PC-3 (cell line): ENCODE measurements around the gene FKBP14. TPM values are rescaled to one million over a fixed set of nuclear protein-coding genes. Genes with fewer than 3 reads are reported as not detected.

Experiments used
- ATAC-seq: fragments of 200-7000 bp; cut with Tn5 transposase; 2 replicates; pipeline ENCODE4 v1.9.1; 2020; ENCODE audit warnings: mild to moderate bottlenecking, moderate library complexity
- BruUV-seq: library from RNA; stranded (reverse); fragments of 400-500 nt; replicated peaks from 2 replicates; lab custom pipeline; 2021; lab: Mats Ljungman, UMichigan
- CTCF ChIA-PET: fragments of 300-600 bp; sonication (Branson Sonifier 250); formaldehyde crosslinking; loops from one replicate; lab custom pipeline; 2022; ENCODE audit warnings: antibody characterized with exemption; lab: Charles Lee
- POLR2A ChIA-PET: fragments of 300-600 bp; sonication (Branson Sonifier 250); formaldehyde crosslinking; loops from one replicate; lab custom pipeline; 2022; ENCODE audit warnings: antibody characterized with exemption; ENCODE audit not compliant: unreplicated experiment; lab: Charles Lee
- DNase-seq: peaks from one replicate; pipeline ENCODE4 v3.0.0-alpha.2; 2015
- H2AFZ ChIP-seq: fragments of 300-600 bp; sonication (generic); 2 replicates; pipeline ENCODE4 v1.6.0; 2016; ENCODE audit warnings: antibody characterized with exemption, low read length
- H3F3A ChIP-seq: fragments of 300-600 bp; sonication (generic); one replicate; pipeline ENCODE4 v1.6.0; 2017; ENCODE audit warnings: antibody characterized with exemption, low read length, control low read depth, mild to moderate bottlenecking; ENCODE audit not compliant: unreplicated experiment
- H3K27ac ChIP-seq: fragments of 300-600 bp; sonication (generic); 2 replicates; pipeline ENCODE4 v1.5.1; 2016; ENCODE audit warnings: mild to moderate bottlenecking, low read length
- H3K27me3 ChIP-seq: fragments of 300-600 bp; sonication (generic); 2 replicates; pipeline ENCODE4 v1.6.1; 2016; ENCODE audit warnings: low read length, mixed read lengths
- H3K36me3 ChIP-seq: fragments of 300-600 bp; sonication (generic); 2 replicates; pipeline ENCODE4 v1.6.1; 2016; ENCODE audit warnings: low read depth, mixed run types, low read length, mixed read lengths
- H3K4me1 ChIP-seq: fragments of 300-600 bp; sonication (generic); 2 replicates; pipeline ENCODE4 v1.5.1; 2016; ENCODE audit warnings: low read length; ENCODE audit not compliant: insufficient read depth
- H3K4me2 ChIP-seq: fragments of 300-600 bp; sonication (generic); 2 replicates; pipeline ENCODE4 v1.6.0; 2016; ENCODE audit warnings: low read length
- H3K4me3 ChIP-seq: fragments of 300-600 bp; sonication (generic); 2 replicates; pipeline ENCODE4 v1.5.1; 2016; ENCODE audit warnings: mild to moderate bottlenecking, low read length, mixed read lengths
- H3K79me2 ChIP-seq: fragments of 300-600 bp; sonication (generic); 2 replicates; pipeline ENCODE4 v1.6.1; 2017; ENCODE audit warnings: low read length, mixed read lengths
- H3K9ac ChIP-seq: fragments of 300-600 bp; sonication (generic); 2 replicates; pipeline ENCODE4 v1.6.0; 2016; ENCODE audit warnings: mild to moderate bottlenecking, low read length
- H3K9me2 ChIP-seq: fragments of 300-600 bp; sonication (generic); replicated peaks from 2 replicates; pipeline ENCODE4 v1.6.1; 2016; ENCODE audit warnings: mixed run types, low read length, mixed read lengths
- H3K9me3 ChIP-seq: fragments of 300-600 bp; sonication (generic); 2 replicates; pipeline ENCODE4 v1.6.1; 2016; ENCODE audit warnings: low read length, mixed read lengths
- H4K20me1 ChIP-seq: fragments of 300-600 bp; sonication (generic); 2 replicates; pipeline ENCODE4 v1.6.1; 2016; ENCODE audit warnings: low read length, mixed read lengths
- EZH2 ChIP-seq: fragments of 300-600 bp; sonication (generic); IDR thresholded peaks from one replicate; pipeline ENCODE4 v1.6.1; 2017; ENCODE audit warnings: antibody characterized with exemption, mild to moderate bottlenecking, low read length; ENCODE audit not compliant: unreplicated experiment
- EZH2phosphoT487 ChIP-seq: fragments of 300-600 bp; sonication (generic); IDR thresholded peaks from 2 replicates; pipeline ENCODE4 v1.6.1; 2018; ENCODE audit warnings: mild to moderate bottlenecking, antibody characterized with exemption, low read length, borderline replicate concordance
- intact Hi-C: fragments of 100-400 bp; cut with micrococcal nuclease; formaldehyde crosslinking; loops from 2 replicates; pipeline ENCODE4 v1.9.0; 2023
- total RNA-seq: library from RNA; depleted of rRNA; stranded (reverse); fragments of >200 nt; gene quantifications from 2 replicates; pipeline ENCODE4 v1.2.3, GENCODE V29; 2014
- TF ChIP-seq, protein P1 (sequence below): fragments of 300-600 bp; sonication (generic); conservative IDR thresholded peaks from 2 replicates; pipeline ENCODE4 v1.5.1; 2017; ENCODE audit warnings: antibody characterized with exemption, low read depth, mild to moderate bottlenecking, low read length

Gene FKBP14
- total RNA-seq, 1 experiment from 2014 or later = 9.0 TPM

DNA sequence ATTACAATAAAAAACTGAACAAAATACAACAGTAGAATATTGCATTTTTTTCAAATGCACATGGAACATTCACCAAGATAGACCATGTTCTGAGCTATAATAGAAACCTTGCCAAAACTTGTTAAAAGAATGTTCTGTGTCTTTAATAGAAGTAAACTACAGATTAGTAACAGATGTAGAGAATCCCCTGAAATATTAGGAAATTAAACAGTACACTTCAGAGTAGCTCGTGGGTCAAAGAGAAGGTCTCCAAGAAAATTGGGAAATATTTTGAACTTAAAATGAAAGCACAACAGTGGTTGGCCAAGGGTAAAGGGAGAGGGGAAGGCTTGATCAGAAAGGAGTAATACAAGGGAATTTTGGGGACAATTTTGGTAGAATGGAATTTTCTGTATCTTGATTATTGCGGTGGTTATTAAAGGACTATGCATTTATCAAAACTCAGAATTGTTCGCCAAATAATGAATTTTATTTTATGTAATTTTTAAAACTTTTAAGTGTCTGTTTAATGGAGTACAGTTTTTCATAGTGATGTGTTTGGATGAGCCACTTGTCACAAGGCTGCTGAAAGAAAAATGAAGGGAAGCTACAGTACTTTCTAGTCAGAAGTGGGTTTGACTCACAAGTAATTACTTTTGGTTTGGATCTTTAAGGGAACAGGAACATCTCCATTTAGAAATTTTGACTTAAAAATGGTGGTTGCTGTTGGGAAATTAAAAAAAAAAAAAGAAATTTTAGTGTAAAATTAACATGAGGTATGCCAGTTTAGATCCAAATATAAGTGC is 11.9 kb upstream of the FKBP14 start:
- H3K9me2 ChIP-seq = no peaks in the 10 kb centered on the region
- TF ChIP-seq EZH2 (no peak), EZH2phosphoT487 (no peak)
- TF ChIP-seq, protein P1, sequence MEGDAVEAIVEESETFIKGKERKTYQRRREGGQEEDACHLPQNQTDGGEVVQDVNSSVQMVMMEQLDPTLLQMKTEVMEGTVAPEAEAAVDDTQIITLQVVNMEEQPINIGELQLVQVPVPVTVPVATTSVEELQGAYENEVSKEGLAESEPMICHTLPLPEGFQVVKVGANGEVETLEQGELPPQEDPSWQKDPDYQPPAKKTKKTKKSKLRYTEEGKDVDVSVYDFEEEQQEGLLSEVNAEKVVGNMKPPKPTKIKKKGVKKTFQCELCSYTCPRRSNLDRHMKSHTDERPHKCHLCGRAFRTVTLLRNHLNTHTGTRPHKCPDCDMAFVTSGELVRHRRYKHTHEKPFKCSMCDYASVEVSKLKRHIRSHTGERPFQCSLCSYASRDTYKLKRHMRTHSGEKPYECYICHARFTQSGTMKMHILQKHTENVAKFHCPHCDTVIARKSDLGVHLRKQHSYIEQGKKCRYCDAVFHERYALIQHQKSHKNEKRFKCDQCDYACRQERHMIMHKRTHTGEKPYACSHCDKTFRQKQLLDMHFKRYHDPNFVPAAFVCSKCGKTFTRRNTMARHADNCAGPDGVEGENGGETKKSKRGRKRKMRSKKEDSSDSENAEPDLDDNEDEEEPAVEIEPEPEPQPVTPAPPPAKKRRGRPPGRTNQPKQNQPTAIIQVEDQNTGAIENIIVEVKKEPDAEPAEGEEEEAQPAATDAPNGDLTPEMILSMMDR = no peak
- DNase-seq = no peak
- no TSS peak for BruUV-seq
- POLR2A ChIA-PET = no interaction called here
- no peaks in the 10 kb centered on the region for H3K36me3 ChIP-seq
- H3K9me3 ChIP-seq = no peaks in the 10 kb centered on the region
- H3K4me1 ChIP-seq = 0 out of 2 replicates have a peak, but pooled peaks cover under 1% of the 10 kb centered on the region
- no peak overlapping the region for H3K4me2 ChIP-seq
- no peaks in the 10 kb centered on the region; the same call in 1 of the 2 replicates for H3K79me2 ChIP-seq
- CTCF ChIA-PET = no interaction called here
- H3F3A ChIP-seq = no peaks in the 10 kb centered on the region
- ATAC-seq = no peak
- no peak overlapping the region for H3K9ac ChIP-seq
- H3K4me3 ChIP-seq = no peak overlapping the region
- intact Hi-C loops = no loop called here
- H3K27me3 ChIP-seq = no peaks in the 10 kb centered on the region
- no peaks in the 10 kb centered on the region for H4K20me1 ChIP-seq
- no peak overlapping the region for H2AFZ ChIP-seq
- H3K27ac ChIP-seq = no peak overlapping the region

DNA sequence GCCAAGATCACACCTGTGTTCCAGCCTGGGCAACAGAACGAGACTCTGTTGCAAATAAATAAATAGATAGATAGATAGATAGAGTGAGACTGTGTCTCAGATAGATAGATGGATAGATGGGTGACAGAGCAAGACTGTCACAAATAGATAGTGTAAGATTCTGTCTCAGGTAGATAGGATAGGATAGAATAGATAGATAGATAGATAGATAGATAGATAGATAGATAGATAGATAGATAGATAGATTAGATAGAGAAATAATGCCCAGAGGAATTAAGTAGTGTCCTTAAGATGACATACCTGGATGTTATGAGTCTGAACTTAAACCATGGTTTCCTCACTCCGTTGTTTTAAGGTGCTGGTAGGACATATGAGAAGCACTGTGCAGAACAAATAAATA is 9.7 kb upstream of the FKBP14 start:
- no peak overlapping the region for H2AFZ ChIP-seq
- H3K4me3 ChIP-seq = no peak overlapping the region
- H3K4me2 ChIP-seq = no peak overlapping the region
- DNase-seq = no peak
- no peaks in the 10 kb centered on the region for H3K27me3 ChIP-seq
- no TSS peak for BruUV-seq
- intact Hi-C loops = no loop called here
- no peaks in the 10 kb centered on the region for H3K9me2 ChIP-seq
- H3K4me1 ChIP-seq = peaks cover 17% of the 10 kb centered on the region
- ATAC-seq = no peak
- H3F3A ChIP-seq = no peaks in the 10 kb centered on the region
- no peaks in the 10 kb centered on the region; the same call in 1 of the 2 replicates for H4K20me1 ChIP-seq
- peaks cover 19% of the 10 kb centered on the region for H3K79me2 ChIP-seq
- POLR2A ChIA-PET = no interaction called here
- no peak overlapping the region for H3K27ac ChIP-seq
- H3K9ac ChIP-seq = no peak overlapping the region
- no peaks in the 10 kb centered on the region for H3K36me3 ChIP-seq
- TF ChIP-seq EZH2phosphoT487 (no peak), EZH2 (no peak)
- TF ChIP-seq, protein P1 = no peak
- no peaks in the 10 kb centered on the region for H3K9me3 ChIP-seq
- CTCF ChIA-PET = interaction anchor here (0.5 to 0.6 kb wide), 2 partner anchors 693 to 1119 kb away, joined by 3 to 6 read pairs; no protein-coding TSS in a partner anchor

DNA sequence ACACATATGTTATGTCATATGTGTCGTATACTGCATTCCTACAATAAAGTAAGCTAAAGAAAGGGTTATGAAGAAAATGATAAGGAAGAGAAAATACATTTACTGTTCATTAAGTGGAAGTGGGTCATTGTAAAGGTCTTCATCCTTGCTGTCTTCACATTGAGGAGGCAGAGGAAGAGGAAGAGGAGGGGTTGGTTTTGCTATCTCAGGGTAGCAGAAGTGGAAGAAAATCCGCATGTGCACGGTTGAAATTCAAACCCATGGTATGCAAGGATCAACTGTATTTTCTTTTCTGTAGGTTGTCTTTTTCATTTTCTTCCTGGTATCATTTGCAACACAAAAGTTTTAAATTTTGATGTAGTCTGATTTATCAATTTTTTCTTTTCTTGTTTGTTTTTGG is 8.0 kb upstream of the FKBP14 start:
- Histone ChIP-seq H2AFZ (no peak overlapping the region), H3K4me1 (peaks cover 27% of the 10 kb centered on the region), H3K9me2 (no peaks in the 10 kb centered on the region), H4K20me1 (peaks cover 3% of the 10 kb centered on the region; the same call in 1 of the 2 replicates), H3K9ac (no peak overlapping the region), H3K27ac (no peak overlapping the region), H3K27me3 (no peaks in the 10 kb centered on the region), H3F3A (no peaks in the 10 kb centered on the region), H3K36me3 (no peaks in the 10 kb centered on the region), H3K79me2 (peaks cover 37% of the 10 kb centered on the region), H3K9me3 (no peaks in the 10 kb centered on the region), H3K4me3 (no peak overlapping the region), H3K4me2 (no peak overlapping the region)
- DNase-seq = no peak
- CTCF ChIA-PET = no interaction called here
- TF ChIP-seq, protein P1 = no peak
- TF ChIP-seq EZH2phosphoT487 = no peak
- intact Hi-C loops = no loop called here
- ATAC-seq = no peak
- POLR2A ChIA-PET = no interaction called here
- no TSS peak for BruUV-seq
